ENCODE data around the gene PTTG1IP2. TPM values are rescaled to one million over a fixed set of nuclear protein-coding genes. Genes with fewer than 3 reads are reported as not detected.

Gene PTTG1IP2
- total RNA-seq, 4 donors from 2014 or later = not detected

GRCh38 chr7:90484706-90485105, 15.3 kb downstream of the PTTG1IP2 start:
- DNase-seq = no peak
- TF ChIP-seq, protein P1, sequence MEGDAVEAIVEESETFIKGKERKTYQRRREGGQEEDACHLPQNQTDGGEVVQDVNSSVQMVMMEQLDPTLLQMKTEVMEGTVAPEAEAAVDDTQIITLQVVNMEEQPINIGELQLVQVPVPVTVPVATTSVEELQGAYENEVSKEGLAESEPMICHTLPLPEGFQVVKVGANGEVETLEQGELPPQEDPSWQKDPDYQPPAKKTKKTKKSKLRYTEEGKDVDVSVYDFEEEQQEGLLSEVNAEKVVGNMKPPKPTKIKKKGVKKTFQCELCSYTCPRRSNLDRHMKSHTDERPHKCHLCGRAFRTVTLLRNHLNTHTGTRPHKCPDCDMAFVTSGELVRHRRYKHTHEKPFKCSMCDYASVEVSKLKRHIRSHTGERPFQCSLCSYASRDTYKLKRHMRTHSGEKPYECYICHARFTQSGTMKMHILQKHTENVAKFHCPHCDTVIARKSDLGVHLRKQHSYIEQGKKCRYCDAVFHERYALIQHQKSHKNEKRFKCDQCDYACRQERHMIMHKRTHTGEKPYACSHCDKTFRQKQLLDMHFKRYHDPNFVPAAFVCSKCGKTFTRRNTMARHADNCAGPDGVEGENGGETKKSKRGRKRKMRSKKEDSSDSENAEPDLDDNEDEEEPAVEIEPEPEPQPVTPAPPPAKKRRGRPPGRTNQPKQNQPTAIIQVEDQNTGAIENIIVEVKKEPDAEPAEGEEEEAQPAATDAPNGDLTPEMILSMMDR (IDR thresholded peaks at IDR 0.05) = no peak
- no peak for TF ChIP-seq POLR2A (IDR thresholded peaks at IDR 0.05)
- intact Hi-C loops (cut with DNase I) = no loop called here

GRCh38 chr7:90485734-90486316, 16.4 kb downstream of the PTTG1IP2 start:
- Histone ChIP-seq H3K27me3 (no peaks in the 10 kb centered on the region), H3K4me3 (replicated peaks in 1 of 3) (no peak overlapping the region), H3K27ac (no peak overlapping the region), H3K36me3 (no peaks in the 10 kb centered on the region), H3K4me1 (peaks cover 0 to 5% of the 10 kb centered on the region in 2 donors), H3K9me3 (no peaks in the 10 kb centered on the region)
- WGBS, 2 donors = 80 to 85% methylated on average over 6 of the region's 6 CpGs
- intact Hi-C loops (cut with DNase I) = no loop called here
- TF ChIP-seq POLR2A (IDR thresholded peaks at IDR 0.05) = no peak
- TF ChIP-seq, protein P1 (IDR thresholded peaks at IDR 0.05) = no peak
- DNase-seq = no peak

More at GRCh38 chr7:90484706-90485105, 15.3 kb downstream of the PTTG1IP2 start:
- no peaks in the 10 kb centered on the region for H3K27me3 ChIP-seq
- peaks cover 0 to 5% of the 10 kb centered on the region in 2 donors for H3K4me1 ChIP-seq
- H3K27ac ChIP-seq = no peak overlapping the region
- no peak overlapping the region for H3K4me3 ChIP-seq (replicated peaks in 1 of 3)
- H3K9me3 ChIP-seq = no peaks in the 10 kb centered on the region
- H3K36me3 ChIP-seq = no peaks in the 10 kb centered on the region

DNA sequence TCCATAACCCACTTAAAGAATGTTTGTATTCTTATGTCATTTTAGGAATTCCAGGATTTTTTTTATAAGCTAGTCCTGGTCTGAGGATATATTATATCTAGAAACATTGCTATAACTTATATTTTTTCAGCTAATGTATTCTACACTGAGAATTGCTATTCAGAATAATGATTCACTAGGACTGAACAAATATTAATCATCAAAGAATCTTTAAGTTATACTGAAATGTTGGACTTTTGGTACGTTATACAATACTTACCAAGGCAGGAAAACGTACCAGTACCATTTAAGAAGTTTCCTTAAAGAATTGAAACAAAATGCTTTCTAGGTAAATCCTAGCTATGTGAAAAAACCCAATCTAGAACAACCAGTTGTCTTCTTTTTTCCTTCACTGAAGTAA, 18.4 kb downstream of the PTTG1IP2 start:
- no peak for DNase-seq
- Histone ChIP-seq H3K27me3 (no peaks in the 10 kb centered on the region), H3K9me3 (no peaks in the 10 kb centered on the region), H3K36me3 (no peaks in the 10 kb centered on the region), H3K4me3 (replicated peaks in 1 of 3) (no peak overlapping the region), H3K4me1 (peaks cover 0 to 5% of the 10 kb centered on the region in 2 donors), H3K27ac (no peak overlapping the region)
- TF ChIP-seq, protein P1 (IDR thresholded peaks at IDR 0.05) = no peak
- TF ChIP-seq POLR2A (IDR thresholded peaks at IDR 0.05) = no peak
- intact Hi-C loops (cut with DNase I) = no loop called here
- WGBS, 2 donors = 71 to 86% methylated on average over 2 of the region's 2 CpGs

DNA sequence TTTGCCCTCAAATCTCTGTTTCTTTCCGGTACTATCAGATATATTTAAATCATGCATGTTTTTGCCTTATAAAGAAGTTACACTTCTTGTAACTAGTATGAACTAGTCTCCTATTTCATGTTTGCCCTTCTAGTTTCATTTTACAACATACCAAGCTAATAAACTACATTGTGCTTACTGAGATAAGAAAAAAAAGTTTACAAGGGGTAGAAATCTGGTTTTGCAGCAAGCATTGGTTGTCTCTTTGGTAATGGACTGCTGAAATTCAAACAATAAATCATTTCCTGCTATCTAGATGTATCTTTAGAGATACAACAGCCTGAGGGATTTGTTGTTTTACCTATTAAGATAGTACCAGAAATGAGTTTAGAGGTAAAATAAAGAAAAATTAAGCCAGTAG, 18.8 kb downstream of the PTTG1IP2 start:
- Histone ChIP-seq H3K4me3 (replicated peaks in 1 of 3) (no peak overlapping the region), H3K36me3 (no peaks in the 10 kb centered on the region), H3K27me3 (no peaks in the 10 kb centered on the region), H3K27ac (no peak overlapping the region), H3K9me3 (no peaks in the 10 kb centered on the region), H3K4me1 (peaks cover 0 to 5% of the 10 kb centered on the region in 2 donors)
- no peak for DNase-seq
- intact Hi-C loops (cut with DNase I) = no loop called here
- WGBS, 2 donors = 92 to 93% methylated on average over 1 of the region's 1 CpG
- no peak for TF ChIP-seq POLR2A (IDR thresholded peaks at IDR 0.05)
- TF ChIP-seq, protein P1 (IDR thresholded peaks at IDR 0.05) = no peak

- 94 to 97% methylated on average over 6 of the region's 6 CpGs for WGBS, 2 donors
- DNase-seq = no peak
- intact Hi-C loops (cut with DNase I) = no loop called here
Observed at GRCh38 chr7:90492250-90492649, 22.8 kb downstream of the PTTG1IP2 start.

More at GRCh38 chr7:90492250-90492649, 22.8 kb downstream of the PTTG1IP2 start:
- Histone ChIP-seq H3K27ac (no peak overlapping the region), H3K27me3 (no peaks in the 10 kb centered on the region), H3K9me3 (no peaks in the 10 kb centered on the region), H3K4me3 (replicated peaks in 1 of 3) (no peak overlapping the region), H3K36me3 (no peaks in the 10 kb centered on the region), H3K4me1 (no peaks in the 10 kb centered on the region)
- TF ChIP-seq, protein P1 (IDR thresholded peaks at IDR 0.05) = no peak
- TF ChIP-seq POLR2A (IDR thresholded peaks at IDR 0.05) = no peak

Measured in thyroid gland (tissue), 4 donors.